Progenitor cell of endocrine pancreas (in vitro differentiated cells): ENCODE results near the gene UCHL1. TPM values are rescaled to one million over a fixed set of nuclear protein-coding genes. Genes with fewer than 3 reads are reported as not detected.
A peak's percentile ranks its signal among the peaks of the same experiment; 100 is the strongest.

Experiments
- DNase-seq: peaks from one replicate; pipeline ENCODE4 v3.0.0; 2021; ENCODE audit warnings: low spot score; ENCODE audit not compliant: unreplicated experiment
- H3K27ac Mint-ChIP-seq: 2 replicates; pipeline ENCODE4 v1.8.0; 2021; ENCODE audit warnings: mild to moderate bottlenecking, moderate library complexity, mixed read lengths
- H3K27me3 Mint-ChIP-seq: 2 replicates; pipeline ENCODE4 v1.8.0; 2021; ENCODE audit warnings: mixed read lengths
- H3K36me3 Mint-ChIP-seq: 2 replicates; pipeline ENCODE4 v1.8.0; 2022; ENCODE audit warnings: mixed read lengths; ENCODE audit not compliant: insufficient read depth
- H3K4me1 Mint-ChIP-seq: 2 replicates; pipeline ENCODE4 v1.8.0; 2021; ENCODE audit warnings: low read depth, mixed read lengths
- H3K4me3 Mint-ChIP-seq: 2 replicates; pipeline ENCODE4 v1.8.0; 2021; ENCODE audit warnings: low read depth, mild to moderate bottlenecking, moderate library complexity, mixed read lengths
- H3K9me3 Mint-ChIP-seq: 2 replicates; pipeline ENCODE4 v1.8.0; 2021; ENCODE audit warnings: low read depth, mixed read lengths
- total RNA-seq: library from RNA; stranded (reverse); gene quantifications from 2 replicates; pipeline ENCODE4 v1.2.1, GENCODE V29; 2021
- TF ChIP-seq, protein P1 (sequence below): fragments of 200-600 bp; sonication (generic); IDR thresholded peaks from one replicate; pipeline ENCODE4 v1.5.0; 2021; ENCODE audit warnings: antibody characterized with exemption, mild to moderate bottlenecking; ENCODE audit not compliant: unreplicated experiment

UCHL1 gene
- total RNA-seq, 1 donor from 2014 or later, result 270 TPM

- DNase-seq, result no peak
- Mint-ChIP-seq H3K9me3 (no peaks in the 10 kb centered on the region), H3K27me3 (peaks cover 3% of the 10 kb centered on the region), H3K4me3 (peak overlapping the region; percentile 85), H3K4me1 (peaks cover 33% of the 10 kb centered on the region), H3K27ac (peak overlapping the region; percentile 98), H3K36me3 (no peaks in the 10 kb centered on the region)
- TF ChIP-seq, protein P1, sequence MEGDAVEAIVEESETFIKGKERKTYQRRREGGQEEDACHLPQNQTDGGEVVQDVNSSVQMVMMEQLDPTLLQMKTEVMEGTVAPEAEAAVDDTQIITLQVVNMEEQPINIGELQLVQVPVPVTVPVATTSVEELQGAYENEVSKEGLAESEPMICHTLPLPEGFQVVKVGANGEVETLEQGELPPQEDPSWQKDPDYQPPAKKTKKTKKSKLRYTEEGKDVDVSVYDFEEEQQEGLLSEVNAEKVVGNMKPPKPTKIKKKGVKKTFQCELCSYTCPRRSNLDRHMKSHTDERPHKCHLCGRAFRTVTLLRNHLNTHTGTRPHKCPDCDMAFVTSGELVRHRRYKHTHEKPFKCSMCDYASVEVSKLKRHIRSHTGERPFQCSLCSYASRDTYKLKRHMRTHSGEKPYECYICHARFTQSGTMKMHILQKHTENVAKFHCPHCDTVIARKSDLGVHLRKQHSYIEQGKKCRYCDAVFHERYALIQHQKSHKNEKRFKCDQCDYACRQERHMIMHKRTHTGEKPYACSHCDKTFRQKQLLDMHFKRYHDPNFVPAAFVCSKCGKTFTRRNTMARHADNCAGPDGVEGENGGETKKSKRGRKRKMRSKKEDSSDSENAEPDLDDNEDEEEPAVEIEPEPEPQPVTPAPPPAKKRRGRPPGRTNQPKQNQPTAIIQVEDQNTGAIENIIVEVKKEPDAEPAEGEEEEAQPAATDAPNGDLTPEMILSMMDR, result no peak
These were observed 40.8 kb upstream of the UCHL1 start for GRCh38 chr4:41215969-41216293.

- peaks cover 3% of the 10 kb centered on the region for H3K27me3 Mint-ChIP-seq
- peak; percentile 72 for DNase-seq
- H3K9me3 Mint-ChIP-seq, result no peaks in the 10 kb centered on the region
- TF ChIP-seq, protein P1, result peak; percentile 30
- H3K36me3 Mint-ChIP-seq, result no peaks in the 10 kb centered on the region
- H3K27ac Mint-ChIP-seq, result peak overlapping the region; percentile 98
- peaks cover 33% of the 10 kb centered on the region for H3K4me1 Mint-ChIP-seq
- peak overlapping the region; percentile 85 for H3K4me3 Mint-ChIP-seq
These were observed 40.3 kb upstream of the UCHL1 start for GRCh38 chr4:41216294-41217019.

GRCh38 chr4:41217020-41217333 is 39.8 kb upstream of the UCHL1 start:
- peaks cover 33% of the 10 kb centered on the region for H3K4me1 Mint-ChIP-seq
- H3K9me3 Mint-ChIP-seq, result no peaks in the 10 kb centered on the region
- TF ChIP-seq, protein P1, result no peak
- H3K27ac Mint-ChIP-seq, result peak overlapping the region; percentile 98
- peak overlapping the region; percentile 85 for H3K4me3 Mint-ChIP-seq
- no peak for DNase-seq
- peaks cover 3% of the 10 kb centered on the region for H3K27me3 Mint-ChIP-seq
- no peaks in the 10 kb centered on the region for H3K36me3 Mint-ChIP-seq

DNA sequence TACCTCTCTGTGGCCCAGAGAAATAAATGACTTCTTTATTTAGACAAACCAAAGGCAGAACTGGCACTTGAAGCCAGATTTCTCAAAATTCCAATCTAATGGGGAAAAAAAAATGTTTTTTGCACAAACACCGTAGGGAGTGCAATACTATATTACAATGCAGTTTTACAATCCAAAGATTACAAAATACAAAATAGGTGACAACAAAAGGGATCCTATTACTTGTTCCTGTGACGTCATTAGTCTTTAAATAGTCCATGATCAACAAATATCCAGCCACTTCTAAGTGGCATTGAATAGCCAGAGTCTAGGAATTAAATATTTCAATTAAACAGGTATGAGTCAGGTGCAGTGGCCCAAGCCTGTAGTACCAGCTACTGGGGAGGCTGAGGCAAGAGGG is 39.4 kb upstream of the UCHL1 start:
- H3K27me3 Mint-ChIP-seq, result peaks cover 3% of the 10 kb centered on the region
- H3K27ac Mint-ChIP-seq, result peak overlapping the region; percentile 98
- peaks cover 33% of the 10 kb centered on the region for H3K4me1 Mint-ChIP-seq
- H3K4me3 Mint-ChIP-seq, result peak overlapping the region; percentile 85
- no peak for DNase-seq
- no peaks in the 10 kb centered on the region for H3K36me3 Mint-ChIP-seq
- TF ChIP-seq, protein P1, result no peak
- no peaks in the 10 kb centered on the region for H3K9me3 Mint-ChIP-seq

- TF ChIP-seq, protein P1, result no peak
- Mint-ChIP-seq H3K36me3 (no peaks in the 10 kb centered on the region), H3K27me3 (no peaks in the 10 kb centered on the region), H3K27ac (no peak overlapping the region), H3K9me3 (no peaks in the 10 kb centered on the region), H3K4me3 (no peak overlapping the region), H3K4me1 (peaks cover 29% of the 10 kb centered on the region)
- DNase-seq, result no peak
These were observed 38.0 kb upstream of the UCHL1 start for GRCh38 chr4:41218703-41219102.
